HG03045 (cell line): ENCODE measurements around the gene FZD7.

Source experiments
- ATAC-seq: cut with Tn5 transposase; IDR thresholded peaks from one replicate; pipeline ENCODE4 v1.9.1; 2021; ENCODE audit warnings: mild to moderate bottlenecking, moderate library complexity; ENCODE audit not compliant: unreplicated experiment

FZD7 gene

GRCh38 chr2:202036601-202037037, 3.0 kb downstream of the FZD7 start:
- no peak for ATAC-seq

GRCh38 chr2:202037086-202037485, 3.4 kb downstream of the FZD7 start:
- no peak for ATAC-seq

- no peak for ATAC-seq
Observed at GRCh38 chr2:202038471-202039277, 5.0 kb downstream of the FZD7 start.

- ATAC-seq = no peak
Observed at GRCh38 chr2:202039278-202040078, 5.8 kb downstream of the FZD7 start.

GRCh38 chr2:202040079-202040844, 6.6 kb downstream of the FZD7 start:
- no peak for ATAC-seq

- ATAC-seq = no peak
Observed at GRCh38 chr2:202042444-202042843, 8.8 kb downstream of the FZD7 start.

- no peak for ATAC-seq
Observed at GRCh38 chr2:202043475-202043874, 9.8 kb downstream of the FZD7 start.

- ATAC-seq = no peak
Observed at GRCh38 chr2:202044777-202045176, 11.1 kb downstream of the FZD7 start.

GRCh38 chr2:202046572-202046971, 12.9 kb downstream of the FZD7 start:
- no peak for ATAC-seq

GRCh38 chr2:202049092-202049728, 15.6 kb downstream of the FZD7 start:
- no peak for ATAC-seq

- ATAC-seq = no peak
Observed at GRCh38 chr2:202049840-202050239, 16.2 kb downstream of the FZD7 start.

- no peak for ATAC-seq
Observed at GRCh38 chr2:202050652-202051051, 17.0 kb downstream of the FZD7 start.

- ATAC-seq = no peak
Observed at GRCh38 chr2:202051499-202052161, 18.0 kb downstream of the FZD7 start.

- ATAC-seq = no peak
Observed at GRCh38 chr2:202052235-202052634, 18.6 kb downstream of the FZD7 start.

GRCh38 chr2:202054679-202055078, 21.0 kb downstream of the FZD7 start:
- no peak for ATAC-seq

- no peak for ATAC-seq
Observed at GRCh38 chr2:202056611-202057010, 23.0 kb downstream of the FZD7 start.

GRCh38 chr2:202060218-202060617, 26.6 kb downstream of the FZD7 start:
- ATAC-seq = no peak

- ATAC-seq = no peak
Observed at GRCh38 chr2:202061695-202062094, 28.0 kb downstream of the FZD7 start.

GRCh38 chr2:202064171-202064880, 30.7 kb downstream of the FZD7 start:
- ATAC-seq = no peak

- ATAC-seq = no peak
Observed at GRCh38 chr2:202064881-202065230, 31.2 kb downstream of the FZD7 start.
